ENCODE results near the gene HORMAD1.
A peak's percentile ranks its signal among the peaks of the same experiment; 100 is the strongest.
"Not testable (repeated sequence)": the region's sequence is repeated elsewhere in the genome, so short reads cannot be mapped to it uniquely, and the experiment has no call there.

Gene HORMAD1, protein sequence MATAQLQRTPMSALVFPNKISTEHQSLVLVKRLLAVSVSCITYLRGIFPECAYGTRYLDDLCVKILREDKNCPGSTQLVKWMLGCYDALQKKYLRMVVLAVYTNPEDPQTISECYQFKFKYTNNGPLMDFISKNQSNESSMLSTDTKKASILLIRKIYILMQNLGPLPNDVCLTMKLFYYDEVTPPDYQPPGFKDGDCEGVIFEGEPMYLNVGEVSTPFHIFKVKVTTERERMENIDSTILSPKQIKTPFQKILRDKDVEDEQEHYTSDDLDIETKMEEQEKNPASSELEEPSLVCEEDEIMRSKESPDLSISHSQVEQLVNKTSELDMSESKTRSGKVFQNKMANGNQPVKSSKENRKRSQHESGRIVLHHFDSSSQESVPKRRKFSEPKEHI
- total RNA-seq: 0 to 1.1 (median 0.38) reads per million in 4 donors

DNA sequence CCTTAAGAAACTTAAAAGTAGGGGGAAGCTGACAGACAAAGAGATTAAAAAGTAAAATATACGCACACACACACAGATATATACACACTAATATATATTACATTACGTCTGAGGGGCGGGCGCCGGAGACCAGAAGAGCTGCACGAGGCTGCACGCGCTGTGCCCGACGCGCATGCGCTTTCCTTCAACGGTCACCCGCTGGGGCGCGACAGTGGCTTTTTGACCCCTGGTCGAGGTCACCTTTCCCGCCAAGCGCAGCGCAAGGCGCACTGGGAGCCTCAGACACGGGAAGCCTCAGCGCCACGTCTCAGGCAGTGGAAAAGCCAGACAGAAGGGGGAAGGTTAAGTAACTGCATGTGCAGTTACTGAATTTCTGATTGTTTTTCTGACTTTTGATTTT is at the start of gene HORMAD1:
Gene HORMAD1 (minus strand): TSS at position 193 of the 400 bp plus-strand sequence. CDS start 1,390 bp downstream, outside the sequence.
- no peak for DNase-seq

DNA sequence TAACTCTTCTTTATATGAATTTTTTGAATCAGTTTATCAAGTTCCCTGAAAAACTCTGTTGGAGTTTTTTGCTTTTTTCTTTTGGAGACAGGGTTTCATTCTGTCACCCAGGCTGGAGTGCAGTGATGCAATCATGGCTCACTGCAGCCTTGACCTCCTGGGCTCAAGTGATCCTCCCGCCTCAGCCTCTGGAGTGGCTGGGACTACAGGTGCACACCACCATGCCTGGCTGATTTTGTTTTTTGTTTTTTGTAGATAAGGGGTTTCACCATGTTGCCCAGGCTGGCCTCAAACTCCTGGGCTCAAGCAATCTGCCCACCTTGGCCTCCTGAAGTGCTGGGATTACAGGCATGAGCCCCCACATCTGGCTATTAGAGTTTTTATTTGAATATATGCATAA is 47.0 kb upstream of the HORMAD1 start:
- not testable (repeated sequence) for DNase-seq

DNA sequence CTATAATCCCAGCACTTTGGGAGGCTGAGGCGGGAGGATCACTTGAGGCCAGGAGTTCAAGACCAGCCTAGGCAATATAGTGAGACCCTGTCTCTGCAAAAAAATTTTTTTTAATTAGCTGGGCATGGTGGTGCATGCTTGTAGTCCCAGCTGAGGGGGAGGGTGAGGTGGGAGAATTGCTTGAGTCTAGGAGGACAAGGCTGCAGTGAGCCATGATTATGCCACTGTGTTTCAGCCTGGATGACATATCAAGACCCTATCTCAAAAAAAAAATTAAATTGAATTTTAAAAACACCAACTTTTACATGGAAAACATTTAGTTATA is 45.2 kb upstream of the HORMAD1 start:
- not testable (repeated sequence) for DNase-seq

DNA sequence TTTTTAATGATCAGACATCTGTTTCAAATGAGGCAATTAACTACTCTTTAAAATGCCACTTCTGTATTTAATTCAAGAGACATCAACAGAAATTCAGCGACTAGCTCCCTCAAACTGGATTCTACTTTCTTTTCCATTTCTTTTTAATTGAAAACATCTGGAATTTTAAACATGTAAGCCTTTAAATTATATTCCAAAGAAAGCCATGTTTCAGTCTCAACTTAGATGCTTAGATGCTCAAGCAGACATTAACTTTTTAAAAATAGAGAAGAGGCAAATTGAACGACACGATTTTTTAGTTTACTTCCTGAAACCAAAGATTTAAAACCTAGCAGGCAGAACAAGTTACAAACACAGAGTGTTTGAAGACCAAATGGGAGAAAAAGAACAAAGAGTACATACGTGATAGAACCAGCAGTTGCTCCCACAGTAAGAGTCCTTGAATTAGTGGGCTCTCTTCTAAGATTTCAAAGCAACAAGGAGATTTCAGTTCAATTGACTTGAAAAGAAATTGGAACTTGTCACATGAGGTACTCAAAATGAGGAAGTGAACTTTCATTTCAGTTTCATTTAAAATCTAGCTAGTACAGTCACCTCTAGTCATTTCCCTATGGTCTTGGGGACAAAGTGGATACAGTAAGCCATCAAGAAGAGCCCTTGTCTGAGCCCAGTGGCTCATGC is 44.7 kb upstream of the HORMAD1 start, which contains the start of gene CTSS:
Gene CTSS (minus strand): TSS at position 483 of the 681 bp plus-strand sequence. CDS start 1,015 bp downstream, outside the sequence.
- peak in 1 of 5 donors; percentile 67 for DNase-seq

DNA sequence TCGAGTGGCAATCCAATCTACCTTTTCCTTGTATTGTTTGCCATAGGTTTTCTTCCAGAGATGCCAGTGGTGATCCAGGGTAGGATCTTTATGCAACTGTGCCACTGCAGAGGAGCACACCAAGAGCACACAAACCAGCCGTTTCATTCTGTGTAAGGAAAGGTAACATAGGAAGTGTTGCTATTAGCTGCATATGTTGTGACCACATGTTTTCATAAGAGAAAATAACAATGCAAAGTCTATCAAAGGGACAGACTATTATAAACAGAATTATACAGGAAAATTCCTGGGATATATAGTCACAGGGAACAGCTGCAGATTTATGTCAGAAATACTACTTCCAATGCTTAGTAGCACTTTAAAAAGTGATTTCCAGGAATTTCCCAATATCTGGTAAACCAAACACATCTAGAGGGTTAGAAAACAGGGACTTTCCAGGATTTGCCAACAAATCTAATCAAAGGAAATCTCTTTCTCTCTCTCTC is 44.0 kb upstream of the HORMAD1 start:
- DNase-seq: peak in 1 of 5 donors; percentile 24

DNA sequence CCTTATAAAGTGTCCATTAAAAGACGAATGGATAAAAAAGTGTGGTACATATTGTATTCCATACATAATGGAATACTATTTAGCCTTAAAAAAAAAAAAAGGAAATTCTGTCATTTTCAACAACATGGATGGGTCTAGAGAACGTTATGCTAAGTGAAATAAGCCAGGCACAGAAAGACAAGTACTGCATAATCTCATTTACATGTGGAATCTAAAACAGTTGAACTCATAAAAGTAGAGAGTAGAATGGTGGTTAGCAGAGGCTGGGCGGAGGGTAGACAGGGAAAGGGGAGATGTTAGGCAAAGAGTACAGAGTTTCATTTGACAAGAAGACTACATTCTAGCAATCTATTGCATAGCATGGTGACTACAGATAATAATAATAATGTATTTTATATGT is 42.3 kb upstream of the HORMAD1 start:
- no peak for DNase-seq

DNA sequence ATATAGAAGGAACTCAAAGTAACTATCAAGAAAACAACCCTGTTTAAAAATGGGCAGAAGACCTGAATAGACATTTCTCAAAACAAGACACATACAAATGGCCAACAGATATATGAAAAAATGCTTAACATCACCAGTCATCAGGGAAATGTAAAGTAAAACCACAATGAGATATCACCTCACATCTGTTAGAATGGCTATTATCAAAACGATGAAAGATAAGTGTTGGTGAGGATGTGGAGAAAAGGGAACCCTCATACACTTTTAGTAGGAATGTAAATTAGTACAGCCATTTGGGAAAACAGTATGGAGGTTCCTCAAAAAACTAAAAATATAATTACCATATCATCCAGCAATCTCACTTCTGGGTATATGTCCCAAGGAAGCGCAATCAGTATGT is 41.9 kb upstream of the HORMAD1 start:
- DNase-seq: no peak

DNA sequence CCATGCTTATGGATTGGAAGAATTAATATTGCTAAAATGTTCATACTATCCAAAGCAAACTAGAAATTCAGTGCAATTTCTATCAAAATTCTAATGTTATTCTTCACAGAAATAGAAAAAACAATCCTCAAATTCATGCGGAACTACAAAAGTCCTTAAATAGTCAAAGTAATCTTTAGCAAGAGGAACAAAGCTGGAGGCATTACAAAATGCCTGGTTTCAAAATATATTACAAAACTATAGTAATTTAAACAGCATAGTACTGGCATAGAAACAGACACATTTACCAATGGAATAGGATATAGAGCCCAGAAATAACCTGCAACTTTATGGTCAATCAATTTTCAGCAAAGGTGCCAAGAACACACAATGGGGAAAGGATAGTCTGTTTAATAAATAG is 41.1 kb upstream of the HORMAD1 start:
- DNase-seq: no peak

DNA sequence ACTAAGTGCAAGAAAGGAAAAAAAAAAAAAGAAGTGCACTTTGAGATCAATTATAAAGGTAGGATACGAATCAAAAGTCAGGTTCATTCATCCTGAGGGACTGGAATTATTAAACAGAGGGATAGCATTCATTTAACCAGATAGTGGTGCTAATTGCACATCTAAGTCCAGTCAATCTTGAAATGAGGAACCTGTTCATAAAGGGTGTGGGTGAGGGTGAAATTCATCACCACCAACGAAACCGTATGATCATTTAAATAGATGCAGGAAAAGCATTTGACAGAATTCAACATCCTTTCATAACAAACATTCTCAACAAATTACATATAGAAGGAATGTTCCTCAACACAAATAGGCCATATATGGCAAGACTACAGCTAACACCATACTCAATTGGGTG is 39.3 kb upstream of the HORMAD1 start:
- no peak for DNase-seq

DNA sequence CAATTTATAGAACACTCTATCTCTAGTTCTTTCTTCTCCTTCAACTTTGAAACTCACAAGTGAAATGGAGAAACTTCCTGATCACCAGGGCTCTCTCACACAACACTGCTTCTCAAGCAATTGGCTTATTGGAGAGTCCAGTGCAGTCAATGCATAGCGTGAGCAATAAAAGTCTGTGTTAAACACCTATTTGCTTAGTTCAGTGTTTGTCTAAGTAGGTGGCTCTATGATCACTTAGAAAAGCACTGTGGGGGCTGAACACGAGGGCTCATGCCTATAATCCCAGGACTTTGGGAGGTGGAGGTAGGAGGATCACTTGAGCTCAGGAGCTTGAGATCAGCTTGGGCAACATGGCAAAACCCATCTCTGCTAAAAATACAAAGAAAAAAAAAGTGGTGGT is 32.7 kb upstream of the HORMAD1 start:
- DNase-seq: no peak

DNA sequence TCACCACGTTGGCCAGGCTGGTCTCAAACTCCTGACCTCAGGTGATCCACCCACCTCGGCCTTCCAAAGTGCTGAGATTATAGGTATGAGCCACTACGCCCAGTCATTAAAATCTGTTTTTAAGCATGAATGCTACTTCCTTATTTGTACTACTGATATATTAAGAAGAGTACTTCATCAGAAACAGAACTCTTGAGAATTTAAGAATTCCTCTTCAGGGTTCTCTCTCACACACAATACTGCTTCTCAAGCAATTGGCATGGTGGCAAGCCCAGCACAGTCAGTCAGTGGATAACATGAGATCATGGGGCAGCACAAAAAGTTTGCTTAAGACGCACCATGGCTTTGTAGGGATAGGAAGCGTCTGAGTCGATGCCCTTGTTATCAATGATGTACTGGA is 30.7 kb upstream of the HORMAD1 start:
- DNase-seq: no peak

DNA sequence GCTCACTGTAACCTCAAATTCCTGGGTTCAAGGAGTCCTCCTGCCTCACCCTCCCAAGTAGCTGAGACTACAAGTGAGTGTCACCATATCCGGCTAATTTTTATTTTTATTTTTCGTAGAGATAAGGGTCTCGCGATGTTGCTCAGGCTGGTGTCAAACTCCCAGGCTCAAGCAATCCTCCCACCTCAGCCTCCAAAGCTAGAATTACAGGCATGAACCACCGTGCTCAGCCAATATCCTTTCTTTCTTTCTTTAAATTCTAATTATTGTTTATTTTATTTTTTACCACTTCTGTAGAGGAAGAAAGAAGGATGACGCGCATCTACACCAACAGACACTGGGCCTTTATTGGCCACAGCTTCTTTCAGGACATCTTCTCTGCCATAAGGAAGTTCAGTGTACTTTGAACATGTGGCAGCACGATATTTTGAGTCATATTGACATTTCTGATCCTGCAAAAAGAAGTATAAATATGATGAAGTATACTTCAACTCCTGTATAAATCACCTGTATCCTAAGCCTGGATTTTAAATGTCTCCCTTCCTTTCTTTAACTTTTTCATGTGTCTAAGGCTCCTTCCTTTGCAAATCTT is 29.1 kb upstream of the HORMAD1 start:
- no peak for DNase-seq

DNA sequence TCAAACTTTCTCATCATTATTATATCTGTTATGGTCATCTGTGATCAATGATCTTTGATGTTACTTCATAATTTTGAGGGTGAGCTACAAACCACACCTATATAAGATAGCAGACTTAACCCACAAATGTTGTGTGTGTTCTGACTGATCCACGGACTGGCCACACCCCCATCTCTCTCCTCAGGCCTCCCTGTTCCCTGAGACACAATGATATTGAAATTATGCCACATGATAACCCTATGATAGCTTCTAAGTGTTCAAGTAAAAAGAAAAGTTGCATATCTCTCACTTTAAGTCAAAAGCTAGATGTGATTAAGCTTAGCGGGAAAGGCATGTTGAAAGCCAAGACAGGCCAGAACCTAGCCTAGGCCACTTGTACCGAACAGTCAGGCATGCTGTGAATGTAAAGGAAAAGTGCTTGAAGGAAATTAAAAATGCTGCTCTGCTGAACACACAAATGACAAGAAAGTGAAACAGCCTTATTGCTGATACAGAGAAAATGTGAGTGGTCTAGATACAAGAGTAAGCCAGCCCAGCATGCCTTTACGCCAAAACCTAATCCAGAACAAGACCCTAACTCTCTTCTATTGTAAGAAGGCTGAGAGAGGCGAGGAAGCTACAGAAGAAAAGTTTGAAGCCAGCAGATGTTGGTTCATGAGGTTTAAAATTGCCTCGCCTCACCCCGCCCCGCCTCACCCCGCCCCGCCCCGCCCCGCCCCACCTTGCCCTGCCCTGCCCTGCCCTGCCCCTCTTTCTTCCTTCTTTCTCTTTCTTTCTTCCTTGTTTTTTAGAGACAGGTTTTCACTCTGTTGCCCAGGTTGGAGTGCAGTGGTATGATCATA is 28.4 kb upstream of the HORMAD1 start:
- DNase-seq: no peak

DNA sequence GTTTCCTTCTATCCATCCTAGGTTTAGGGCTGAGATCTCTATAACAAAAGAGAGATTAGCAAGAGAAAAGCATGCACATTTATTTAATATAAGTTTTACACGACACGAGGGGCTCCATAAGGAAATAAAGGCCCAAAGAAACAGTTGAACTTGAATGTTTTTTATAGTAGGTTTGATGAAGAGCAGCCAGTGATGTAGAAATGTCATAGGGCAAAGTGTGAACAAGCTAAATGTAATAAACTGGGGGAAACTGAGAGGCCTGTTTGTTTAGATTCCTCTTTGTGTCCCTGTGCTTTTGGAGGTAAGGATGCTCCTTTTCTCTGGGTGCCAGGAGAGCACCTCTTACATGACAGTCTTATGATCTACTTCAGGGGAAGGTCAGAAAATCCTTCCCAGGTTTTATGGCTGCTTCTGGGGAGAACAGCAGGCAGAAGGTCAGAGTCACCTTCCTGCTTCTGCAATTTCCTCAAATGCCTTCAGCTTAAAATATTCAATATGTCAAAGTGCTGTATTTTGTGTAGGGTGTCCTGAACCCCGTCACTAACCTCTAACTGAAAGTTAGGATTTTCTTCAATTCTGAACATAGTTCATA is 9.5 kb upstream of the HORMAD1 start:
- no peak for DNase-seq

DNA sequence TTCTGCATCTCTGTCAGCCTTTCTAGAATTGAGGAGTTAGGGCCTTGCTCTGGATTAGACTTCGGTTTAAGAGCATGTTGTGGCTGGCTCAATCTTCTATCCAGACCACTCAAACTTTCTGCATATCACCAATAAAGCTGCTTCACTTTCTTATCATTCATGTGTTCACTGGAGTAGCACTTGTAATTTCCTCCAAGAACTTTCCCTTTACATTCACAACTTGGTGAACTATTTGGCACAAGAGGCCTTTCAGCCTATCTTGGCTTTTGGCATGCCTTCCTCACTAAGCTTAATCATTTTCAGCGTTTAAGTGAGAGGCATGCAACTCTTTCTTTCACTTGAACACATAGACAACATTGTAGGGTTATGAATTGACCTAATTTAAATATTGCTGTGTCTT is 3.6 kb upstream of the HORMAD1 start:
- DNase-seq: no peak

DNA sequence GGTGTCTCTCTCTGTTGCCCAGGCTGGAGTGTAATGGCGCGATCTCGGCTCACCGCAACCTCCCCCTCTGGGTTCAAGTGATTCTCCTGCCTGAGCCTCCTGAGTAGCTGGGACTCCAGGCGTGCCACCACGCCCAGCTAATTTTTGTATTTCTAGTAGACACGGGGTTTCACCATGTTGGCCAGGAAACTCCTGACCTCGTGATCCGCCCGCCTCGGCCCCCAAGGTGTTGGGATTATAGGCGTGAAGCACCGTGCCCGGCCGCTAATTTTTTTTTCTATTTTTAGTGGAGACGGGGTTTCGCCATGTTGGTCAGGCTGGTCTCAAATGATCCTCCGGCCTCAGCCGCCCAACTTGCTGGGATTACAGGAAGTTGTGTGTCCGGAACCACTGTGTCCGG is 597 bp downstream of the HORMAD1 start:
- DNase-seq: no peak

DNA sequence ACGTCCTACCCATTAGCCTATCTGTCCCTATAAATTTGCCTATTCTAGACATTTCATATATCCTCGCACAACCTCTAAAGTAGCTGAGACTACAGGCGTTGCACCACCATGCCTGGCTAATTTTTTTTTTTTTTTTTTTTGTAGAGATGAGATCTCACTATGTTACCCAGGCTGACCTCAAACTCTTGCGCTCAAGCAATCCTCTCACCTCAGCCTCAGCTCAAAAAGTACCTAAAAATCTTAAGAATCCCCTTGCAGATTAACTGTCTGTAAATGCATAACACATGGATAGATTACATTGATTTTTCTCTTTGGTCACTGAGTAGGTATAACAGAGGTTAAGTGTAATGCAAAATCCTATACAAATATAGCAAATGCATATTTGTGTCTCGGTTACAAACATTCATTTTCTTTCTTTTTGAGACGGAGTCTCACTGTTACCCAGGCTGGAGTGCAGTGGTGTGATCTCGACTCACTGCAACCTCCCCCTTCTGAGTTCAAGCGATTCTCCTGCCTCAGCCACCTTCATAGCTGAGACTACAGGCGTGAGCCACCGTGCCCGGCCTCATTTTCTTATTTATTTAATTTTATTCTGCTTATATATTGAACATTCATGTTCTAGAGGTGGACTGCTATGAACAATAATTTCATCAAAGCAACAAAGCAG is 2.3 kb downstream of the HORMAD1 start:
- DNase-seq: no peak

DNA sequence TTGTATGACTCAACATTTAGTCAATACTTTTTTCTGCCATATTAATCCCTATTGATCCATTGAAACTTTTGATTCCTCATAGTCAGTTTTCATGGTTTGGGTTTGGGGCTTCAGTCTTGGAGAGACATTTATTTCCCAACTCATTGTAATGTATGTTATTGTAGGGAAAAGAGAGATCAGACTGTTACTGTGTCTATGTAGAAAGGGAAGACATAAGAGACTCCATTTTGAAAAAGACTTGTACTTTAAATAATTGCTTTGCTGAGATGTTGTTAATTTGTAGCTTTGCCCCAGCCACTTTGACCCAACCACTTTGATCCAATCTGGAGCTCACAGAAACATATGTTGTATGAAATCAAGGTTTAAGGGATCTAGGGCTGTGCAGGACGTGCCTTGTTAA is 11.7 kb downstream of the HORMAD1 start:
- DNase-seq: not testable (repeated sequence)

DNA sequence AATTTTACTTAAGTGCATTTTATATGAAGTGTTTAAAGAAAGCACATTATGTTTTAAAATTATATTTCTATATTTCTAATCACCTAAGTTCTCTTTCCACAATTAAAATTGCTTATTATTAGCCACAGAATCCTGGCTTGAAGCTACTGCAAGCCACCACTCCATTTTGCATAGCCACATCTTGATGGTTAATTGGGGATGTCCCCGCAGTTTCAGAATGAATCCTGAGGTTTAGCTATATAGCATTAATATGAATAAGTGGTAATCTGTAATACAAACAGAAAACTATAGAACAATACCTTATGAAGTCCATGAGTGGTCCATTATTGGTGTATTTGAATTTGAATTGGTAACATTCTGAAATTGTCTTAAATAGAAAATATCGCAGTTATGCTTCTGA is 12.1 kb downstream of the HORMAD1 start:
- peak in 1 of 5 donors; percentile 29 for DNase-seq

DNA sequence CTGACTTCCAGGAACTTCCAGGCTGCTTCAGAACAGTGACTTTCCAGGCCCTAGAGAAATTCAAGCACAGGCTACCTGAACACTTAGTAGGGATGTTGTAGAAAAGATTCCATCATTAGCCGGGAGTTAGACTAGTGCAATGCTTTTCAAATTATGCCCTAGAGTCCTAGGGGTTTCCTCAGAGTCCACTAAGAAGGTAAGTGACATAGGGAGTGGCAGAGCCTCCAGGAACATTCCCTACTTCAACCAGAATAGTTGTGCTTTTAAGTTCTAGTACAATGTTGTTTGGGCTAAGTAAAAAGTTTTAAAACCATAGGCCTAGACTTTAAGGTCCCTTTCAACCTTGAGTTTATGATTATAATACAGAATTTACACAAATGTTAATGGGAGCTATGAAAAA is 14.6 kb downstream of the HORMAD1 start:
- no peak for DNase-seq

DNA sequence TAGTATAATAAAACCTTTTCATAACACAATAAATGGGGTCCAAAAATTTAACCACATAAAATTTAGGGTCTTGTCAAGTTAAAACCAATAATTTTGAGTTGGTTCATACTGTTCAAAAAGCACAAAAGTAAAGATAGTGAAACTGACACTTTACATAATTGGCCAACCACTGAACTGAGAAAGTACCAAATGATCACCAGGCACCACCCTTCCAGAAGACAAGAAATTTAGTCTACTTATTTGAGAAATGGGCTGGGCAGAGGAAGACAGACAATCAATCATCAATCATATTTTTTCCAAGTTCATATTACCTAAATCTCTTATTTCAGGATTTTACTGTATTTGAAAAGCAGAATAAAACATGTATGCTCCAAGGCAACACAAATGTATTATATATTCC is 17.3 kb downstream of the HORMAD1 start:
- no peak for DNase-seq

All from T-helper 1 cell (primary cell).